Retinal pigment epithelial cell (primary cell): Measurements from ENCODE around the gene SLC22A4.

Source experiments
- DNase-seq: peaks from one replicate; pipeline ENCODE4 v3.0.0-alpha.2; 2010; ENCODE audit warnings: low read depth
- H3K4me3 ChIP-seq: 2 replicates; pipeline ENCODE4 v1.5.1; 2011; ENCODE audit warnings: mild to moderate bottlenecking, low read length, control low read depth, moderate library complexity
- TF ChIP-seq, protein P1 (sequence below): conservative IDR thresholded peaks from 2 replicates; pipeline ENCODE4 v1.5.1; 2011; ENCODE audit warnings: low read depth, low read length, control low read depth, inconsistent platforms

The SLC22A4 gene

DNA sequence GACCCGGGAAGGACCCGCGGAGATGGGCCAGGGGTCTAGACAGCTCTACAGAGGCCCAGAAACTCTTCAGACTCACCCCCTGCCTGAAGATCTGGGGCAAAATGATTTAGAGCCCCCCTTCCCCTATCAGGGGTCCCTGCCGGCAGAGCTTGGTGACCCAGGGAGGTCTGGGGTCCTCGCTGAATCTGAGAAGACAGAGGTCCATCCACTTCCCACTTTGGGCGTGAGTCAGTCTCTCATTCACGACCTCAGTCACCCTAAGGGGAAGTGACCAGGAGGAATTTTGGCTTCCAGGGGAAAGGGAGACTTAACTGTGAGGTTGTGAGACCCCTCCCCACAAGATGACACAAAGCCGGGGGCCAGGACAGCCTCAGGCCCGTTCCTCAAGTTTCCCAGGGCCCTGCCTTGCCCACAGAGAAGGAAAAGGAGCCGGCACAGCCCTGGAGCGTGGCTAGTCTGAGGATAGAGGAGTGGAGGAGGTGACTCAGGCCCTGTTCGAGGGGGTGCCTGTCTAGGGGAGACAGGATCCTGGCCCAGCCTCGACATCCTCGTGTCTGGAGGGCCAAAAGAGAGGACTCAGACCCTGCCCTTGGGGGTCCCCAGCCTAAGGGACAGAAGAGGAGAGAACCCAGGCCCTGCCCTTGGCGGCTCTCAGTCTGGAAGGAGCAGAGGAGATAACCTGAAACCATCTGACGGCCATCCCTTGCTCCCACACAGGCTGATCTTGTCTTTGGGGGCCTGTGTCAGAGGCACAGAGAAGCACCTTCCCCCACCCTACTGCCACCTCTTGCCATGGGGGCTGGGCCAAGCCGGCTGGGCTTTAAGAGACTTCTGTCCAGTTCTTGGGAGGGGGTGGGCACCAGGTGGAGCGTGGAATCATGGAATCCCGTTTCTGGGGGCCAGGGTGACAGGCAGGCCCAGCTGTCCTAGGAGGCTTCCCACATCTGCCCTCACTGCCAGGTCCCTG, 35.8 kb upstream of the SLC22A4 start:
- H3K4me3 ChIP-seq: peak overlapping the region; percentile 67
- no peak for DNase-seq

DNA sequence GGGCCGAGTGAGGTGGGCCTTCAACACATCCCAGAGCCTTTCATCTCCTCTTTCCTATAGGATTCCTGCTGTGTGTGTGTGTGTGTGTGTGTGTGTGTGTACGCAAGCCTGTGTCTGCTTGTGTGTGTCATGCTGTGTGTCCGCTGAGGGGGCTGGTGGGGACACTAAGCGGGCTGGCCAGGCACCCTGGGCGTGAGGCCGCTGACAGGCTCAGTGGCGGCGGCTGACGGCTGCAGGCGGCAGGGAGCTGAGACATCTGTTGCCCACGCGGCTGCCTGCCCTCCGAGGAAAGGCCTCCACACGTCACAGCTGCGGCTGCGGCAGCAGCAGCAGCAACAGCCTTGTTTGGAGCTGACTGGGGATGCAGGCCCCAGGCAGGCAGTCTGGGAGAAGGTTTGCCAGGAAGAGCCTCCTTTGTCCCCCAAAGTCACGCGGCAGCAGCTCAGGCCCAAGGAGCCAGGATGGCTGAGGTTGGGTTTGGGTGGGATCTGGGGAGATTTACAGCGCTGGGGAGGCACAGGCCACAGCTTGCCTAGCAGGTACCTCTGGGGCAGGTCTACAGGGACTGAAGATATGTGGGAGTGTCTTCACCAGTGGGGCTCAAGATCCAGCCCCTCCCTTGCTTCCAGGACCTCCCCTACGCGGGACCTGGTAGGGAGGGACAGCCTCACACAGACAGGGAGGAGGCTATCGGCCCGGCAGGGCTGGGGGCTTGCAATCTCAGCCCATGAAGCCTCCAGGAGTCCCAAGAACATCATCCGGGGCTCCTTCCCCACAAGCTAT, 34.9 kb upstream of the SLC22A4 start:
- DNase-seq: no peak
- H3K4me3 ChIP-seq: peak overlapping the region; percentile 67
- TF ChIP-seq, protein P1, sequence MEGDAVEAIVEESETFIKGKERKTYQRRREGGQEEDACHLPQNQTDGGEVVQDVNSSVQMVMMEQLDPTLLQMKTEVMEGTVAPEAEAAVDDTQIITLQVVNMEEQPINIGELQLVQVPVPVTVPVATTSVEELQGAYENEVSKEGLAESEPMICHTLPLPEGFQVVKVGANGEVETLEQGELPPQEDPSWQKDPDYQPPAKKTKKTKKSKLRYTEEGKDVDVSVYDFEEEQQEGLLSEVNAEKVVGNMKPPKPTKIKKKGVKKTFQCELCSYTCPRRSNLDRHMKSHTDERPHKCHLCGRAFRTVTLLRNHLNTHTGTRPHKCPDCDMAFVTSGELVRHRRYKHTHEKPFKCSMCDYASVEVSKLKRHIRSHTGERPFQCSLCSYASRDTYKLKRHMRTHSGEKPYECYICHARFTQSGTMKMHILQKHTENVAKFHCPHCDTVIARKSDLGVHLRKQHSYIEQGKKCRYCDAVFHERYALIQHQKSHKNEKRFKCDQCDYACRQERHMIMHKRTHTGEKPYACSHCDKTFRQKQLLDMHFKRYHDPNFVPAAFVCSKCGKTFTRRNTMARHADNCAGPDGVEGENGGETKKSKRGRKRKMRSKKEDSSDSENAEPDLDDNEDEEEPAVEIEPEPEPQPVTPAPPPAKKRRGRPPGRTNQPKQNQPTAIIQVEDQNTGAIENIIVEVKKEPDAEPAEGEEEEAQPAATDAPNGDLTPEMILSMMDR: no peak

More for the DNA sequence above, 35.8 kb upstream of the SLC22A4 start:
- TF ChIP-seq, protein P1: no peak

DNA sequence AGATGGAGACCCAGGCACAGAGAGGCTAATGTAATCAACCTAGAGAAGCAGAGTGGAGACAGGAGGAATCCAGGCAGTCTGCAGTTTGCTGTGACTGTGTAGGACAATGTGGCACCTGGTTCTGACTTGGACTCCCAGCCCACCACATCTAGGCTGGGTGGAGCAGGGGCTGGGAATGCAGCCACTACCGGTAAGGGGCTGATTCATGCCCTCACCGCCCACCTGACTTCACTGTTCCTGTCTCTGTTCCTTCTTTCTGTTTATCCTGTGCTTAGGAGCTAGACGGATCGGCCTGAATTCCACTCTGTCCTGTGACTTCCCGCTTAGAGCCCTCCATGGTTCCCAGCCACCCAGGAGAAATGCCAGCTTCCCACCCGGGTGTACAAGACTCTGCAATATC, 34.1 kb upstream of the SLC22A4 start:
- no peak overlapping the region for H3K4me3 ChIP-seq
- no peak for DNase-seq
- TF ChIP-seq, protein P1: no peak

DNA sequence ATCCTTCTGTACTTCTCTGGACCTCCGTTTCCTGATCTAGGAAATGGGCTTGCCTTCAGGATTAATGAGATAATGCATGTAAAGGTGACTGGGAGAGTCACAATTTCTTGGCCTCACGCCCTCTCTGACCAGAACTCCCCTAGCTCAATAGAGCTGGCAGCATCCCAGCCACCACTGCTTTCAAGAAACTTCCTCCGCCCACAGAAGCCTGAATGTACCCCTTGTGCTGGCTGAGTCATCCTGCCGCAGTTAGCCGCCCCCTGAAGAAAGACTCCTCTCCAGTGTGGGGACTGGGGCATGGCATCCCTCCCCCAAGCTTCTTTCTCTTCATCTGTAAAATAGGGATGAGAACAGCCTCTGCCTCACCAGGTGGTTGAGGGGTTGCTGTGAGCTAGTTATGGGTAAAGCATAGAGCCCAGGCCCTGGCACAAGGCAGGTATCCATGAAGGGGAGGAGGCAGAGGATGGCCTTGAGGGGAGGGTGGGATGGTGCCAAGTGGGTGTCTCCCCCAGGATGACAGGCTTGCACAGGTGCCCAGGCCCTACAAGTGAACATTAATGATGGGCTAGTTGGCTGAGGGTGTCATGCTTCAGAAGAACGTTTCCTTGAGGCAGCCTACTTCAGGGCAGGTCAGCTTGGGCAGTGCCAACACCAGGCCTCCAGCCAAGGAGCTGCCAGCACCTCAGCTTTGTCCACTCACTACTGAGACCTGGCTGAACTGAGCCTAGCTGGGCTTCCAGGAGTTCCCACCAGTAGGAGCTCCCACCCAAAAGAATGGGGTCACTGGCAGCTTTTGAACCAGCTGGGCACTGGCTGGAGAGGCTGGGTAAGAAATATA, 33.3 kb upstream of the SLC22A4 start:
- TF ChIP-seq, protein P1: no peak
- peak; percentile 91 for DNase-seq

DNA sequence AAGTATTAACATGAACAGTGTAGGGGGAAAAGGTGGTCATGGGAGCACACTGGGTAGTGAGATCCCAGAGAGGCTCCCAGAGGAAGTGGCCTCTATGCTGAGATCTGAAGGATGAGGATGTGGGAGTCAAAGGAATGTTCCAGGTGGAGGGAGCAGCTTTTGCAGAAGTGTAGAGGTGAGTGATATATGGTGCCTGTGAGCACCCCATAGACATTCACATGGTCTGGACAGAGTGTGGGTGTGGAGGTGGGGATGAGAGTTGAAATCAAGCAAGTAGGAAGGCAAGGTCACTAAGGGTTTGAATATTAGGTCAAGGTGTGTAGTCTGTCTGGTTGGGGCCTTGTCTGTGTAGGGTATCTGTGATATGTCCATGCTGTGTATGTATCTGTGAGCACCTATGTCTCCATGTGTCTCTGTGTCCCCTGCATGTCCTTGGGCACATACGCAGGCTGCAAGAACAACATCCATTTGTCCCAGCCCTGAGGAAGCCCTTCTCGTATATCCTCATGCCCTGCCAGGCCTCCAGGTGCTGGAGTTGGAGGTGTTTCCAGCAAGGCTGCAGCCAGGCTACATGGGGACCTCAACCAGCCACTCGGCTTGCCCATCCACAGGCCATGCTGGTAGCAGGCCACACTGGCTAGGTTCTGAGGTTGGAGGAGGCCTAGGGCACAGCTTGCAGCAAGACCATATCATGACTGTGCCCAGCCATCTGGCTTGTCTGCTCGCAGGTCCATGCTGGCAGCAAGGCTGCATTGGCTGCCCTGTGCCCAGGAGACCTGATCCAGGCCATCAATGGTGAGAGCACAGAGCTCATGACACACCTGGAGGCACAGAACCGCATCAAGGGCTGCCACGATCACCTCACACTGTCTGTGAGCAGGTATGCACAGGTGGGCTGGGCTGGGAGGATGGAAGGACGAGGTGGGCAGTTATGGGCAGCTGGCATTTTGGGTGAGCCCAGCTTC, 32.0 kb upstream of the SLC22A4 start:
- no peak overlapping the region for H3K4me3 ChIP-seq
- DNase-seq: no peak
- TF ChIP-seq, protein P1: no peak

More for the DNA sequence above, 33.3 kb upstream of the SLC22A4 start:
- H3K4me3 ChIP-seq: no peak overlapping the region
